ENCODE measurements around the gene MYH9.

DNA sequence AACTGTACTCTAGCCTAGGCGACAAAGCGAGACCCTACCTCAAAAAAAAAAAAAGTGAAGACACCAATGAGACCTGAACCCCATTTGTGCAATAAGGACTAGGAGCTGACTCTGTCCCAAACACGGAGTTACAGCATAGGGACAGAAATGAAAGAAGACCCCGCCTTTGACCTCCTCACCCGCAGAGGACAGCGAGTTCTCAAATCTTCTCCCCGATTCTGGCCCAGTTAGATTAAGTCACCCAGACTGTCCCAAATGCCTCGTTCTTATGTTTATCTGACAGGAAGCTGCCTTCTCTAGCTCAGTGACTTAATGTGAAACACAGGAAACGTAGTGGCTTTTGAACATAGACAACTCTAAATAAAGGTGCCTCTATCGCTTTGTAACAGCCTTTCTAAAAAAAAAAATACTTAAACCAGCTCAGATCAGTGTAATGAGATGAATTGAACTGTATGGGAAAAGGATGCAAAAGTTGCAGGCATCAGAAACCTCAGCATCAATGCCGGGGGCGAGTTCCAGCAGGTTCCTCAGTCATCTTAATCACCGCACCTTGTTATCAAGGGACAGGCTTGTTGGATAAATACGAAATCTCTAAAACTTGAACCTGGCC is 10.6 kb downstream of the MYH9 start:
- TF ChIP-seq, protein P1, sequence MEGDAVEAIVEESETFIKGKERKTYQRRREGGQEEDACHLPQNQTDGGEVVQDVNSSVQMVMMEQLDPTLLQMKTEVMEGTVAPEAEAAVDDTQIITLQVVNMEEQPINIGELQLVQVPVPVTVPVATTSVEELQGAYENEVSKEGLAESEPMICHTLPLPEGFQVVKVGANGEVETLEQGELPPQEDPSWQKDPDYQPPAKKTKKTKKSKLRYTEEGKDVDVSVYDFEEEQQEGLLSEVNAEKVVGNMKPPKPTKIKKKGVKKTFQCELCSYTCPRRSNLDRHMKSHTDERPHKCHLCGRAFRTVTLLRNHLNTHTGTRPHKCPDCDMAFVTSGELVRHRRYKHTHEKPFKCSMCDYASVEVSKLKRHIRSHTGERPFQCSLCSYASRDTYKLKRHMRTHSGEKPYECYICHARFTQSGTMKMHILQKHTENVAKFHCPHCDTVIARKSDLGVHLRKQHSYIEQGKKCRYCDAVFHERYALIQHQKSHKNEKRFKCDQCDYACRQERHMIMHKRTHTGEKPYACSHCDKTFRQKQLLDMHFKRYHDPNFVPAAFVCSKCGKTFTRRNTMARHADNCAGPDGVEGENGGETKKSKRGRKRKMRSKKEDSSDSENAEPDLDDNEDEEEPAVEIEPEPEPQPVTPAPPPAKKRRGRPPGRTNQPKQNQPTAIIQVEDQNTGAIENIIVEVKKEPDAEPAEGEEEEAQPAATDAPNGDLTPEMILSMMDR (IDR thresholded peaks at IDR 0.05; ENCODE audit: insufficient read depth, low read length, poor library complexity, severe bottlenecking), result no peak
- TF ChIP-seq EZH2phosphoT487 (conservative IDR thresholded peaks at IDR 0.05; ENCODE audit: low read length), result no peak

Measured in SU-DHL-6 (cell line).